HepG2 (cell line): Measurements from ENCODE around the gene SAP25. TPM values are rescaled to one million over a fixed set of nuclear protein-coding genes. Genes with fewer than 3 reads are reported as not detected.

Experiments
- ATF7-NPFF ChIP-seq: sonication (generic); formaldehyde crosslinking; IDR thresholded peaks from 2 replicates; pipeline ENCODE4 v1.8.1; 2023; ENCODE audit warnings: mild to moderate bottlenecking, low read depth, missing genetic modification reagents, moderate library complexity
- CBX5 ChIP-seq: sonication (generic); formaldehyde crosslinking; IDR thresholded peaks from 2 replicates; pipeline ENCODE4 v1.4.0; 2020; ENCODE audit warnings: missing genetic modification reagents, borderline replicate concordance
- CHD2 ChIP-seq: IDR thresholded peaks from 2 replicates; pipeline ENCODE4 v1.6.1; 2011; ENCODE audit warnings: low read depth, low read length, improper control_type of control experiment
- MTERF4 ChIP-seq: sonication (generic); formaldehyde crosslinking; IDR thresholded peaks from 2 replicates; pipeline ENCODE4 v1.8.0; 2023; ENCODE audit warnings: mild to moderate bottlenecking, missing genetic modification reagents
- NFKBIZ ChIP-seq: IDR thresholded peaks from 2 replicates; pipeline ENCODE4 v1.6.1; 2018; ENCODE audit warnings: missing genetic modification reagents, missing compliant biosample characterization
- NR0B2 ChIP-seq: sonication (generic); formaldehyde crosslinking; IDR thresholded peaks from 2 replicates; pipeline ENCODE4 v1.4.0; 2020; ENCODE audit warnings: mild to moderate bottlenecking, missing genetic modification reagents
- PAXIP1 ChIP-seq: sonication (generic); formaldehyde crosslinking; conservative IDR thresholded peaks from 2 replicates; pipeline ENCODE4 v1.4.0; 2020; ENCODE audit warnings: mild to moderate bottlenecking, missing genetic modification reagents, moderate library complexity
- RXRA ChIP-seq: sonication (generic); formaldehyde crosslinking; IDR thresholded peaks from 2 replicates; pipeline ENCODE4 v1.5.1; 2020; ENCODE audit warnings: missing genetic modification reagents
- SNAPC2 ChIP-seq: sonication (generic); formaldehyde crosslinking; IDR thresholded peaks from 2 replicates; pipeline ENCODE4 v1.8.1; 2022; ENCODE audit warnings: mild to moderate bottlenecking, missing genetic modification reagents
- TFDP1 ChIP-seq: IDR thresholded peaks from 2 replicates; pipeline ENCODE4 v1.6.1; 2016; ENCODE audit warnings: missing compliant biosample characterization, missing genetic modification reagents, borderline replicate concordance
- ZBTB34 ChIP-seq: sonication (generic); formaldehyde crosslinking; IDR thresholded peaks from 2 replicates; pipeline ENCODE4 v1.8.0; 2022; ENCODE audit warnings: mild to moderate bottlenecking, missing genetic modification reagents
- ZBTB44 ChIP-seq: sonication (generic); formaldehyde crosslinking; IDR thresholded peaks from 2 replicates; pipeline ENCODE4 v1.4.0; 2020; ENCODE audit warnings: missing genetic modification reagents
- ZFP36L1 ChIP-seq: sonication (generic); formaldehyde crosslinking; IDR thresholded peaks from 2 replicates; pipeline ENCODE4 v1.8.0; 2022; ENCODE audit warnings: mild to moderate bottlenecking, missing genetic modification reagents, moderate library complexity
- ZNF235 ChIP-seq: sonication (generic); formaldehyde crosslinking; IDR thresholded peaks from 2 replicates; pipeline ENCODE4 v1.8.1; 2023; ENCODE audit warnings: mild to moderate bottlenecking, missing genetic modification reagents, borderline replicate concordance
- polyA plus RNA-seq, 8 experiments: library from polyadenylated mRNA; depleted of rRNA in 3 of 8; stranded (reverse) in 7 of 8; unstranded in 1 of 8; fragments of >200 nt; fragmentation: Illumina TruSeq in 4 of 8; extraction: Trizol in 4 of 8; gene quantifications; 2 replicates each; pipeline versions ENCODE4 v1.2.1 to v1.2.3, GENCODE V29; 2011 to 2016; ENCODE audit warnings: low read depth in 4 of 8, missing spikeins in 1 of 8, mixed read lengths in 1 of 8; ENCODE audit not compliant: insufficient read depth in 1 of 8
- total RNA-seq, 5 experiments: library from RNA; depleted of rRNA; stranded (reverse); fragments of >200 nt; fragmentation: Illumina TruSeq; extraction: Trizol; gene quantifications; 2 replicates each; pipeline ENCODE4 v1.2.3, GENCODE V29; 2016; ENCODE audit warnings: low read depth in 1 of 5
- TF ChIP-seq, protein P1 (sequence below): sonication (generic); formaldehyde crosslinking; IDR thresholded peaks from 2 replicates; pipeline ENCODE4 v1.4.0; 2020; ENCODE audit warnings: missing genetic modification reagents

SAP25 gene
- total and polyA plus RNA-seq, 2 of the 13 experiments (the other 11 are each of a cell fraction or from before 2014, with no cell fraction given): 0.15 to 0.20 TPM

DNA sequence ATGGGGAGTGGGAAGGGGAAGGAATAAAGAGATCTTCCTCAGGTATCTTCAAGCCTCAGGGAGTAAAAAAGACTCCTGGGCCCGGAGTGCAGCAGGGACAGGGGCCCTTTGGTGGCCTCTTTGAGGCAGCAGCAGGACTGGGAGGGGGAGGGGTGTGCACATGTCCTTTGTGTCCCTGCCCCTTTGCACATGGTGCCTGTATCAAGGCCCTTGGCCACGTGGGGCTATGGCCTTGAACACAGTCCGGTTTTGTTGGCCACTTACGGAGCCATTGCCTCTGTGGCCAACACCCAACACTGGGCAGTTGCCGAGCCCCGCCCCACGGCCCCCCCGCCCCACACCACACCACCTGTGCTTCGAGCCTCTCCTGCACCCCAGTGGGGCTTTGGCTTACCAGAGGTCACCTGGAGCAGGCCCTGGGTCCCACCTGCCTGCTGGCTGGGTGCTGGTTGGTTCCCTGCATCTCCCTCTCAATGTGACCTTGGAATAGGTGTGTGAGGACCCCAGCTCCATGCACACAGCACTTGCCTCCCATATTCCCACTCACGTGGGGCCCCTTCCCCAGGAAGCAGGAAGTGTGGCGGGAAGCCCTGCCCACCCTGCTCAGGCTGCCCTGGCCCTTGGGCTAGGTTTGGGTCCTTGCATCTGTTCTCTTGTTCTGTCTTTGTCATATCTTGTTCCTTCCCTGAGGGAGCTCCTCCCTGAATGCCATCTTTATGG is 5.4 kb downstream of the SAP25 start (continued):
- TF ChIP-seq PAXIP1 (CRISPR knock-in tag): peak; percentile 89
- TF ChIP-seq ZBTB34 (CRISPR knock-in tag): peak; percentile 75
- TF ChIP-seq CBX5: peak; percentile 81; the same call in 1 of the 2 replicates
- peak; percentile 80; the same call in 1 of the 2 replicates for TF ChIP-seq RXRA (CRISPR knock-in tag)
- peak; percentile 63; the same call in 1 of the 2 replicates for TF ChIP-seq MTERF4 (CRISPR knock-in tag)
- TF ChIP-seq, protein P1, sequence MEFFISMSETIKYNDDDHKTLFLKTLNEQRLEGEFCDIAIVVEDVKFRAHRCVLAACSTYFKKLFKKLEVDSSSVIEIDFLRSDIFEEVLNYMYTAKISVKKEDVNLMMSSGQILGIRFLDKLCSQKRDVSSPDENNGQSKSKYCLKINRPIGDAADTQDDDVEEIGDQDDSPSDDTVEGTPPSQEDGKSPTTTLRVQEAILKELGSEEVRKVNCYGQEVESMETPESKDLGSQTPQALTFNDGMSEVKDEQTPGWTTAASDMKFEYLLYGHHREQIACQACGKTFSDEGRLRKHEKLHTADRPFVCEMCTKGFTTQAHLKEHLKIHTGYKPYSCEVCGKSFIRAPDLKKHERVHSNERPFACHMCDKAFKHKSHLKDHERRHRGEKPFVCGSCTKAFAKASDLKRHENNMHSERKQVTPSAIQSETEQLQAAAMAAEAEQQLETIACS (CRISPR knock-in tag): no peak
- TF ChIP-seq ZFP36L1 (CRISPR knock-in tag): peak; percentile 49; the same call in 1 of the 2 replicates
- no peak for TF ChIP-seq NFKBIZ
- peak; percentile 90 for TF ChIP-seq ATF7-NPFF
- TF ChIP-seq ZBTB44 (CRISPR knock-in tag): 0 out of 2 replicates have a peak, but pooled peaks have one; percentile 19
- no peak for TF ChIP-seq CHD2
- TF ChIP-seq NR0B2 (CRISPR knock-in tag): peak; percentile 74
- peak; percentile 63; the same call in 1 of the 2 replicates for TF ChIP-seq ZNF235
- peak; percentile 89 for TF ChIP-seq TFDP1 (CRISPR knock-in tag)
- peak; percentile 93 for TF ChIP-seq SNAPC2 (CRISPR knock-in tag)
